Mucosa of descending colon (tissue), 3 donors: ENCODE data around the gene STK32C. TPM values are rescaled to one million over a fixed set of nuclear protein-coding genes. Genes with fewer than 3 reads are reported as not detected.

ENCODE experiments used
- ATAC-seq: fragments of 200-7000 bp; cut with Tn5 transposase; one replicate; pipeline ENCODE4 v1.9.1; 2020; ENCODE audit warnings: mild to moderate bottlenecking, moderate library complexity
- DNase-seq, 3 donors: peaks; one replicate each; pipeline ENCODE4 v3.0.0-alpha.2; 2020
- H3K36me3 ChIP-seq: fragments of 200-600 bp; one replicate; pipeline ENCODE4 v1.8.0; 2021; ENCODE audit warnings: low read depth, mild to moderate bottlenecking
- H3K4me1 ChIP-seq: fragments of 200-600 bp; one replicate; pipeline ENCODE4 v1.8.0; 2021; ENCODE audit warnings: low read depth, mild to moderate bottlenecking
- H3K4me3 ChIP-seq: fragments of 200-600 bp; one replicate; pipeline ENCODE4 v1.8.0; 2021; ENCODE audit warnings: mild to moderate bottlenecking
- H3K9me3 ChIP-seq: fragments of 200-600 bp; one replicate; pipeline ENCODE4 v1.8.0; 2021; ENCODE audit warnings: mild to moderate bottlenecking
- CTCF ChIP-seq: fragments of 200-600 bp; IDR thresholded peaks from one replicate; pipeline ENCODE4 v1.8.0; 2022; ENCODE audit warnings: antibody characterized with exemption, mild to moderate bottlenecking
- intact Hi-C, 2 donors: fragments of 100-400 bp; cut with DNase I in 1 of 2; cut with micrococcal nuclease in 1 of 2; formaldehyde crosslinking; loops; one replicate each; pipeline versions ENCODE4 v1.11.0 to v1.11.1; 2022; cut with DNase I, micrococcal nuclease
- total RNA-seq, 3 donors: library from RNA; stranded (reverse); fragmentation: NEBNext Ultra II Directional in 2 of 3; extraction: Animal tissue kit (Norgen Biotek cat#: 25700) in 2 of 3; gene quantifications; one replicate each; pipeline versions ENCODE4 v1.2.1 to v1.2.4, GENCODE V29; 2021 to 2023
- donor health status: DM: no; HTN: no; CAD: no; lungs with moderate emphysema.
- donor health status: DM: no; HTN: no; CAD: no.
- donor health status: DM: no; HTN: yes; CAD: no.

Gene STK32C
- total RNA-seq, 3 donors from 2014 or later, result 4.5 to 11.5 (median 11.1) TPM

DNA sequence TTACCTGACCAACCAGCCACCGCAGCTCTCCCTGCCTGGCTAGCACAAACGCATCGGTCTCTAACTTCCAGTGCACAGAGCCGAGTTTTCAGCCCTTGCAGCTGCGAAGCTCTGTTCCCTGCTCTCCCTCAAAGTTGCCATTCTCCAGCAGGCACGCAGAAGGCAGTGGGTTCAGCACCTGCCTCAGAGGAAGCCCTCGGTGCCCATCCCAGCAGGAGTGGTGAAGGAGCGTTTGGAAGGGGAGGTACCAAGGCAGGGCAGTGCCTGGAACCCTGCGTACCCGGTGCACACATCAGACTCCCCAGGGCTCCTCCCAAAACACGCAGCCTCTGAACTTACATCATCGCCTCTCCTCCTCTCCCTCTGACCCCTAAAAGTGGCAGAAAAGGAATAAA, 1.7 kb upstream of the STK32C start:
- DNase-seq (no peak), ATAC-seq (no peak)
- Histone ChIP-seq H3K4me3 (no peak overlapping the region), H3K9me3 (no peaks in the 10 kb centered on the region), H3K36me3 (no peaks in the 10 kb centered on the region), H3K4me1 (peaks cover 13% of the 10 kb centered on the region)
- TF ChIP-seq CTCF, result no peak
- intact Hi-C loops, result no loop called here

DNA sequence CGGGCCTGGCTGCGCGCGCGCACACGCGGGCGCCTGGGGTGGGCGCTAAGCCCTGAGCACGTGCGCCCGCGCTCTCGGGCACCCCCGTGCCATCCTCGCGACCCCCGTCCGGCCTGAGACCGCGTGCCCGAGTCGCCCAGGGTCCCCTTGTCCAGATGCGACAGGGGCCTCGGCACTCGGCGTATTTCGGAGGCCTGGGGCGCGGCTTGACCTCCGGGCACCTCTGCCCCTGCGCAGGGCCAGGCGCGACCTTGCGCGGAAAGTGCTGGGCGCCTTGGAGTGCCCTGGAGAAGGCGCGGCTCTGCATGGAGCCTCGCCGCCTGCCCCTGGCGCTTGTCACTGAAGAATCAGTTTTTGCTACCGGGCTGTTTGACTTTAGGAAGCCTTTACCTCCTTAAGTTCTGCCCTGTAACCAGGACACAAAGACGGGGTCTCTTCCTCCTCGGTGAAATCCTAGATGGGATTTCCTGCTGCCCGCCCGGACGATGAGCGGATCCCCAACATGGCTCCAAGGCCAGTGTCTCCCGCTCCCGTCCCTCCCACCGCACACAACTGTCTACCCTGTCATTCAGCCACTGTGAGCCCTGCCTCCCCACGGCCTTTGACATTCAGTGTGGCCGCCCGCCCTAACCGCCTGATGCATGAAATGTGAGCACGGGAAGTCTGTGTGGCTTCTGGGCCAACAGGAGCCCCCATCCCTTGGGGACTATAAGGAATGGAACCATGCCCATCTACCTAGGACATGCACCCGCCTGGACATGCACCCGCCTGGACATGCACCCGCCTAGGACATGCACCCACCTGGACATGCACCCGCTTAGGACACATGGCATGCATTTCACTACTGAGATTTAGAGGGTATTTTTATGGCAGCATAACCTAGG, 1.1 kb upstream of the STK32C start:
- no peaks in the 10 kb centered on the region for H3K9me3 ChIP-seq
- H3K36me3 ChIP-seq, result no peaks in the 10 kb centered on the region
- TF ChIP-seq CTCF, result no peak
- peak overlapping the region; percentile 44 for H3K4me3 ChIP-seq
- intact Hi-C loops, result no loop called here
- peak; percentile 21 for ATAC-seq
- H3K4me1 ChIP-seq, result peaks cover 13% of the 10 kb centered on the region
- peak in 2 of 3 donors; percentile 46 to 69 for DNase-seq

- TF ChIP-seq CTCF, result no peak
- peak; percentile 44 to 71 (median 67) for DNase-seq
Observed at GRCh38 chr10:132306864-132307751, 642 bp downstream of the STK32C start.

DNA sequence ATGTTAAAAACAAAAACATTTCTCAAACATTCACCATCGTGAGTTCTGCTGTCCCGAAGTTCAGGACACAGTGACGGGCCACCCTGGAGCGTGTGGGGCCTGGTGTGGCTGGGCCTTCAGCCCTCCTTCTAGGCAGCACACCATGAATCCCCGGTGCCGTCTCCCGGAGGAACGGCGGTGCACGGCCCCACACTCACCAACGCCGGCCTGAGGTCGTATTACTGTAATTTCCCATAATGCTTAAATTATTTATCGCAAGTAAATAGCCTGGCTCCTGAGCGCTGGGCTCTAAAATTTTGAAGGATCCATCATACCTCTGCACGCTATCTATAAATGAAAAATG, 1.4 kb downstream of the STK32C start:
- DNase-seq (peak in 2 of 3 donors; percentile 14 to 25), ATAC-seq (no peak)
- TF ChIP-seq CTCF, result no peak
- Histone ChIP-seq H3K9me3 (no peaks in the 10 kb centered on the region), H3K4me1 (peaks cover 13% of the 10 kb centered on the region), H3K36me3 (no peaks in the 10 kb centered on the region), H3K4me3 (no peak overlapping the region)
- intact Hi-C loops, result no loop called here

More at GRCh38 chr10:132306864-132307751, 642 bp downstream of the STK32C start:
- Histone ChIP-seq H3K9me3 (no peaks in the 10 kb centered on the region), H3K36me3 (no peaks in the 10 kb centered on the region), H3K4me1 (peaks cover 13% of the 10 kb centered on the region), H3K4me3 (peak overlapping the region; percentile 3)
- ATAC-seq, result peak; percentile 17
- intact Hi-C loops, result no loop called here

GRCh38 chr10:132305654-132306342, 2.0 kb downstream of the STK32C start:
- peak in 1 of 3 donors; percentile 14 for DNase-seq
- H3K36me3 ChIP-seq, result no peaks in the 10 kb centered on the region
- intact Hi-C loops, result no loop called here
- H3K4me1 ChIP-seq, result peaks cover 13% of the 10 kb centered on the region
- ATAC-seq, result no peak
- TF ChIP-seq CTCF, result no peak
- H3K9me3 ChIP-seq, result no peaks in the 10 kb centered on the region
- no peak overlapping the region for H3K4me3 ChIP-seq
